Spleen (tissue), 3 donors: Measurements from ENCODE around the gene PNCK.

Source experiments
- POLR2A ChIP-seq, 3 donors: fragments of 450-650 bp; IDR thresholded peaks; one replicate each; pipeline ENCODE4 v1.5.1; 2017; ENCODE audit warnings: antibody characterized with exemption in 3 of 3, mild to moderate bottlenecking in 1 of 3
- POLR2AphosphoS5 ChIP-seq, 3 donors: sonication (generic); formaldehyde crosslinking; IDR thresholded peaks; one replicate each; pipeline ENCODE4 v1.5.1; 2017; ENCODE audit warnings: antibody characterized with exemption in 3 of 3

DNA sequence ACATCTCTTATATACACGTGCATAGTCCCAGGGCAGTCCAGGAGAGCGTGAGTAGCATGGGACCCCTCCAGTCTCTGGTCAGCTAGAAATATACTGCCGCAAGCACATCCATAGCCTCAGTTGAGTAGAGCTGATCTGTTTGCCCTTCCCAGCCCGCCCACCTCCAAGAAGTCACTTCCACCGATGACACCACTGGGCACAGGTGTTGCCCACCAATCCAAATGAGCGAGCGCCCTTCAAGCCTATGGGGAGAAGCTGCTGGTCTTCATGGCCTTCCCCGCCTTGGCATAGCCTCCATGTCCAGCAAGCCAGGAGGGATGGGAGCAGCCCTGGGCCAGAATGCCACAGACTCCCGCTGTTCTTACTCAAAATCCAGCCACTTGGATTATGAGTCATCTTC is 16.5 kb downstream of the PNCK start:
- TF ChIP-seq POLR2A (IDR thresholded peaks at IDR 0.05) (no peak), POLR2AphosphoS5 (IDR thresholded peaks at IDR 0.05) (no peak)
